H9 (cell line): Measurements from ENCODE around the gene SLC35F3. TPM values are rescaled to one million over a fixed set of nuclear protein-coding genes. Genes with fewer than 3 reads are reported as not detected.
"Not testable (repeated sequence)": the region's sequence is repeated elsewhere in the genome, so short reads cannot be mapped to it uniquely, and the experiment has no call there.

Experiments used
- DNase-seq: peaks from one replicate; pipeline ENCODE4 v3.0.0-alpha.2; 2017
- H2AFZ ChIP-seq: one replicate; pipeline ENCODE4 v1.6.1; 2013; ENCODE audit warnings: mild to moderate bottlenecking, low read length, control low read depth, moderate library complexity
- H2AK5ac ChIP-seq: 2 replicates; pipeline ENCODE4 v1.6.1; 2013; ENCODE audit warnings: low read length, control low read depth, mixed read lengths; ENCODE audit not compliant: insufficient read length
- H2BK120ac ChIP-seq: one replicate; pipeline ENCODE4 v1.6.1; 2013; ENCODE audit warnings: low read depth, mild to moderate bottlenecking, low read length, control low read depth, inconsistent platforms; ENCODE audit not compliant: poor library complexity, severe bottlenecking
- H2BK12ac ChIP-seq: 2 replicates; pipeline ENCODE4 v1.6.1; 2013; ENCODE audit warnings: low read length, control low read depth, mixed read lengths, low read depth; ENCODE audit not compliant: insufficient read length
- H2BK15ac ChIP-seq: 2 replicates; pipeline ENCODE4 v1.6.1; 2013; ENCODE audit warnings: low read depth, low read length, control low read depth
- H2BK20ac ChIP-seq: one replicate; pipeline ENCODE4 v1.6.1; 2013; ENCODE audit warnings: low read depth, mild to moderate bottlenecking, low read length, control low read depth, inconsistent platforms; ENCODE audit not compliant: poor library complexity, severe bottlenecking
- H2BK5ac ChIP-seq: 2 replicates; pipeline ENCODE4 v1.6.1; 2013; ENCODE audit warnings: low read length, control low read depth, mixed read lengths; ENCODE audit not compliant: insufficient read length
- H3K14ac ChIP-seq: 2 replicates; pipeline ENCODE4 v1.6.1; 2013; ENCODE audit warnings: low read length, control low read depth; ENCODE audit not compliant: insufficient read depth
- H3K18ac ChIP-seq: 2 replicates; pipeline ENCODE4 v1.6.1; 2013; ENCODE audit warnings: low read depth, mild to moderate bottlenecking, mixed read lengths, low read length, control low read depth; ENCODE audit not compliant: insufficient read length
- H3K23ac ChIP-seq: 2 replicates; pipeline ENCODE4 v1.6.1; 2013; ENCODE audit warnings: low read length, control low read depth, mixed read lengths, low read depth; ENCODE audit not compliant: insufficient read length
- H3K23me2 ChIP-seq: 2 replicates; pipeline ENCODE4 v1.6.1; 2013; ENCODE audit warnings: low read depth, mild to moderate bottlenecking, mixed read lengths, low read length, control low read depth; ENCODE audit not compliant: insufficient read length, poor library complexity, severe bottlenecking
- H3K27ac ChIP-seq: 2 replicates; pipeline ENCODE4 v1.5.1; 2013; ENCODE audit warnings: low read length, control low read depth, mixed read lengths, low read depth; ENCODE audit not compliant: insufficient read length
- H3K27me3 ChIP-seq: 2 replicates; pipeline ENCODE4 v1.6.1; 2013; ENCODE audit warnings: low read length, control low read depth, inconsistent platforms; ENCODE audit not compliant: insufficient read depth
- H3K4ac ChIP-seq: 2 replicates; pipeline ENCODE4 v1.6.1; 2013; ENCODE audit warnings: low read depth, mild to moderate bottlenecking, control low read depth, inconsistent platforms, low read length, moderate library complexity
- H3K4me1 ChIP-seq: 2 replicates; pipeline ENCODE4 v1.6.1; 2013; ENCODE audit warnings: low read length, control low read depth, inconsistent platforms; ENCODE audit not compliant: insufficient read depth
- H3K4me2 ChIP-seq: 2 replicates; pipeline ENCODE4 v1.6.1; 2013; ENCODE audit warnings: low read length, control low read depth, mixed read lengths; ENCODE audit not compliant: insufficient read length, insufficient read depth
- H3K56ac ChIP-seq: 2 replicates; pipeline ENCODE4 v1.6.1; 2013; ENCODE audit warnings: low read depth, mild to moderate bottlenecking, mixed read lengths, low read length, control low read depth; ENCODE audit not compliant: insufficient read length
- H3K79me1 ChIP-seq: 2 replicates; pipeline ENCODE4 v1.6.1; 2013; ENCODE audit warnings: low read depth, mild to moderate bottlenecking, moderate library complexity, low read length, control low read depth, inconsistent platforms; ENCODE audit not compliant: insufficient read depth, poor library complexity, severe bottlenecking
- H3K79me2 ChIP-seq: 2 replicates; pipeline ENCODE4 v1.6.1; 2013; ENCODE audit warnings: low read length, control low read depth, inconsistent platforms; ENCODE audit not compliant: insufficient read depth
- H3K9ac ChIP-seq: 2 replicates; pipeline ENCODE4 v1.6.1; 2013; ENCODE audit warnings: low read length, control low read depth, mixed read lengths; ENCODE audit not compliant: insufficient read length; ENCODE audit errors: extremely low read depth
- H3K9me3 ChIP-seq: one replicate; pipeline ENCODE4 v1.6.1; 2013; ENCODE audit warnings: low read depth, low read length, inconsistent platforms; ENCODE audit not compliant: control insufficient read depth
- H3T11ph ChIP-seq: one replicate; pipeline ENCODE4 v1.6.1; 2013; ENCODE audit warnings: mild to moderate bottlenecking, low read length, control low read depth, inconsistent platforms
- H4K20me1 ChIP-seq: one replicate; pipeline ENCODE4 v1.6.1; 2013; ENCODE audit not compliant: control insufficient read depth, insufficient read length, insufficient read depth
- H4K5ac ChIP-seq: 2 replicates; pipeline ENCODE4 v1.6.1; 2013; ENCODE audit warnings: low read depth, mild to moderate bottlenecking, mixed read lengths, low read length, control low read depth; ENCODE audit not compliant: insufficient read length
- H4K8ac ChIP-seq: replicated peaks from 2 replicates; pipeline ENCODE4 v1.6.1; 2013; ENCODE audit warnings: low read length, control low read depth, mixed read lengths, low read depth; ENCODE audit not compliant: insufficient read length
- H4K91ac ChIP-seq: 2 replicates; pipeline ENCODE4 v1.6.1; 2013; ENCODE audit warnings: low read depth, mild to moderate bottlenecking, moderate library complexity, mixed read lengths, low read length, control low read depth; ENCODE audit not compliant: insufficient read length
- H3K27ac Mint-ChIP-seq, 3 experiments: 2 replicates in 2 of 3; 3 replicates in 1 of 3; pipeline ENCODE4 v1.8.0; 2020 to 2021; ENCODE audit warnings: mixed read lengths in 3 of 3, mild to moderate bottlenecking in 1 of 3, moderate library complexity in 1 of 3
- H3K27me3 Mint-ChIP-seq: 2 replicates; pipeline ENCODE4 v1.8.0; 2021; ENCODE audit warnings: low read depth, mild to moderate bottlenecking, moderate library complexity, mixed read lengths
- H3K36me3 Mint-ChIP-seq, 3 experiments: 2 replicates in 2 of 3; 3 replicates in 1 of 3; pipeline ENCODE4 v1.8.0; 2020 to 2021; ENCODE audit warnings: low read depth in 3 of 3, mixed read lengths in 3 of 3; ENCODE audit not compliant: insufficient read depth in 1 of 3
- H3K4me1 Mint-ChIP-seq, 2 experiments: 2 replicates each; pipeline ENCODE4 v1.8.0; 2020; ENCODE audit warnings: mixed read lengths in 2 of 2
- H3K4me3 Mint-ChIP-seq, 2 experiments: 2 replicates in 1 of 2; 3 replicates in 1 of 2; pipeline ENCODE4 v1.8.0; 2020 to 2021; ENCODE audit warnings: mild to moderate bottlenecking in 2 of 2, mixed read lengths in 2 of 2, moderate library complexity in 1 of 2
- H3K9me3 Mint-ChIP-seq, 2 experiments: 2 replicates in 1 of 2; 3 replicates in 1 of 2; pipeline ENCODE4 v1.8.0; 2020; ENCODE audit warnings: mild to moderate bottlenecking in 2 of 2, mixed read lengths in 2 of 2, moderate library complexity in 1 of 2
- CTCF ChIP-seq: fragments of 200-600 bp; sonication (generic); conservative IDR thresholded peaks from 3 replicates; pipeline ENCODE4 v1.8.0; 2021; ENCODE audit warnings: antibody characterized with exemption, mild to moderate bottlenecking
- WGBS: extraction: QIAGEN DNeasy Blood & Tissue Kit; methylation state at CpG from one replicate; pipeline ENCODE4 v1.1.7; 2013; ENCODE audit warnings: missing lambda C conversion rate, low lambda C conversion rate, mixed read lengths; ENCODE audit not compliant: insufficient read length; ENCODE audit errors: extremely low coverage; 5-methylcytosine and 5-hydroxymethylcytosine counted together
- total RNA-seq: library from RNA; stranded (reverse); gene quantifications from 2 replicates; pipeline ENCODE4 v1.2.1, GENCODE V29; 2021

SLC35F3 gene
- total RNA-seq, 1 experiment from 2014 or later, result 0.81 TPM

GRCh38 chr1:234208791-234209190 lies 304.3 kb downstream of the SLC35F3 start:
- Histone ChIP-seq H3K14ac (no peak overlapping the region), H3K23ac (no peak overlapping the region)

GRCh38 chr1:234210429-234210828 lies 306.0 kb downstream of the SLC35F3 start:
- not testable (repeated sequence) for DNase-seq

More at GRCh38 chr1:234208791-234209190, 304.3 kb downstream of the SLC35F3 start:
- H3K4me1 ChIP-seq, result no peaks in the 10 kb centered on the region
- peaks cover under 1% of the 10 kb centered on the region for H3K23me2 ChIP-seq
- H3K27me3 ChIP-seq, result no peaks in the 10 kb centered on the region
- no peak overlapping the region for H2BK12ac ChIP-seq
- no peak overlapping the region for H3K27ac ChIP-seq
- no peaks in the 10 kb centered on the region for H4K20me1 ChIP-seq
- H3K9me3 Mint-ChIP-seq, result peaks cover 12 to 17% of the 10 kb centered on the region in 2 experiments
- no peak overlapping the region for H4K8ac ChIP-seq
- no peak overlapping the region for H2BK120ac ChIP-seq
- no peak overlapping the region for H3T11ph ChIP-seq
- no peaks in the 10 kb centered on the region for H3K79me1 ChIP-seq
- H4K91ac ChIP-seq, result no peak overlapping the region
- H3K27me3 Mint-ChIP-seq, result peaks cover 26% of the 10 kb centered on the region
- no peak overlapping the region for H3K9ac ChIP-seq
- peaks cover 6 to 7% of the 10 kb centered on the region in 2 experiments for H3K4me1 Mint-ChIP-seq
- H3K56ac ChIP-seq, result no peak overlapping the region
- DNase-seq, result no peak
- no peak overlapping the region for H2AFZ ChIP-seq
- H2BK20ac ChIP-seq, result no peak overlapping the region
- no peak overlapping the region for H4K5ac ChIP-seq
- H3K4me2 ChIP-seq, result no peak overlapping the region
- H2AK5ac ChIP-seq, result no peak overlapping the region
- H3K9me3 ChIP-seq, result no peaks in the 10 kb centered on the region
- H3K4me3 Mint-ChIP-seq, result no peak overlapping the region
- H3K27ac Mint-ChIP-seq, result no peak overlapping the region
- TF ChIP-seq CTCF, result no peak
- no peak overlapping the region for H2BK5ac ChIP-seq
- H3K4ac ChIP-seq, result no peak overlapping the region
- WGBS, result no CpG with 5 or more reads among the region's 1 CpG
- no peak overlapping the region for H2BK15ac ChIP-seq
- no peaks in the 10 kb centered on the region for H3K79me2 ChIP-seq
- H3K18ac ChIP-seq, result no peak overlapping the region
- H3K36me3 Mint-ChIP-seq, result peaks cover 3 to 13% (median 9%) of the 10 kb centered on the region in 3 experiments; a peak in 5 of 7 replicates

More at GRCh38 chr1:234210429-234210828, 306.0 kb downstream of the SLC35F3 start:
- not testable (repeated sequence) for H3K27ac ChIP-seq, H3K4me2 ChIP-seq, H3K9ac ChIP-seq, H3K4ac ChIP-seq, H4K5ac ChIP-seq, H4K8ac ChIP-seq, H2BK12ac ChIP-seq, H3T11ph ChIP-seq, H3K79me2 ChIP-seq, H3K27me3 ChIP-seq, H2AK5ac ChIP-seq, H3K79me1 ChIP-seq, H2BK20ac ChIP-seq, H3K18ac ChIP-seq, H2AFZ ChIP-seq, H3K14ac ChIP-seq, H2BK120ac ChIP-seq, H3K4me3 Mint-ChIP-seq, H4K91ac ChIP-seq, H3K9me3 ChIP-seq, H3K4me1 ChIP-seq, H2BK15ac ChIP-seq, H3K27ac Mint-ChIP-seq, H4K20me1 ChIP-seq, H3K23ac ChIP-seq, H3K56ac ChIP-seq, H2BK5ac ChIP-seq
- Mint-ChIP-seq H3K9me3 (peaks cover 12 to 17% of the 10 kb centered on the region in 2 experiments), H3K27me3 (peaks cover 24% of the 10 kb centered on the region), H3K4me1 (peaks cover 8 to 13% of the 10 kb centered on the region in 2 experiments), H3K36me3 (peaks cover 3 to 13% (median 9%) of the 10 kb centered on the region in 3 experiments; a peak in 5 of 7 replicates)
- H3K23me2 ChIP-seq, result peaks cover 12% of the 10 kb centered on the region
- no CpG with 5 or more reads among the region's 1 CpG for WGBS
